PC-9 (cell line): ENCODE results near the gene KRTAP10-12. TPM values are rescaled to one million over a fixed set of nuclear protein-coding genes. Genes with fewer than 3 reads are reported as not detected.
"Not testable (repeated sequence)": the region's sequence is repeated elsewhere in the genome, so short reads cannot be mapped to it uniquely, and the experiment has no call there.

Experiments used
- BruUV-seq: library from RNA; stranded (reverse); fragments of 400-500 nt; replicated peaks from 2 replicates; lab custom pipeline; 2021; lab: Mats Ljungman, UMichigan
- CTCF ChIA-PET: fragments of 300-600 bp; sonication (Branson Sonifier 250); formaldehyde crosslinking; loops from one replicate; lab custom pipeline; 2022; ENCODE audit warnings: antibody characterized with exemption; lab: Charles Lee
- POLR2A ChIA-PET: fragments of 300-600 bp; sonication (Branson Sonifier 250); formaldehyde crosslinking; loops from one replicate; lab custom pipeline; 2022; ENCODE audit warnings: antibody characterized with exemption; ENCODE audit not compliant: unreplicated experiment; lab: Charles Lee
- DNase-seq, 2 experiments: peaks; one replicate each; pipeline versions ENCODE4 v3.0.0 to v3.0.0-alpha.2; 2015 to 2022; ENCODE audit warnings: mixed read lengths in 1 of 2
- H2AFZ ChIP-seq: fragments of 200-600 bp; sonication (generic); 2 replicates; pipeline ENCODE4 v1.8.1; 2017; ENCODE audit warnings: antibody characterized with exemption
- H3F3A ChIP-seq: fragments of 200-600 bp; sonication (generic); 2 replicates; pipeline ENCODE4 v1.8.1; 2017; ENCODE audit warnings: antibody characterized with exemption, mild to moderate bottlenecking, low read depth; ENCODE audit not compliant: insufficient read depth
- H3K27ac ChIP-seq: fragments of 200-600 bp; sonication (generic); 2 replicates; pipeline ENCODE4 v1.6.1; 2016; ENCODE audit warnings: mixed run types
- H3K27me3 ChIP-seq: fragments of 200-600 bp; sonication (generic); 2 replicates; pipeline ENCODE4 v1.6.1; 2016; ENCODE audit warnings: low read depth, mixed run types; ENCODE audit not compliant: insufficient read depth
- H3K36me3 ChIP-seq: fragments of 200-600 bp; sonication (generic); 2 replicates; pipeline ENCODE4 v1.6.1; 2016; ENCODE audit warnings: low read depth, mixed run types
- H3K4me1 ChIP-seq: fragments of 200-600 bp; sonication (generic); replicated peaks from 2 replicates; pipeline ENCODE4 v1.6.1; 2016; ENCODE audit warnings: mixed run types; ENCODE audit not compliant: insufficient read depth
- H3K4me2 ChIP-seq: fragments of 200-600 bp; sonication (generic); 2 replicates; pipeline ENCODE4 v1.6.1; 2017; ENCODE audit warnings: mixed run types
- H3K4me3 ChIP-seq: fragments of 200-600 bp; sonication (generic); 2 replicates; pipeline ENCODE4 v1.6.1; 2016; ENCODE audit warnings: mixed run types
- H3K79me2 ChIP-seq: fragments of 200-600 bp; sonication (generic); 2 replicates; pipeline ENCODE4 v1.6.1; 2017; ENCODE audit warnings: low read depth, mixed run types
- H3K9me2 ChIP-seq: fragments of 200-600 bp; sonication (generic); 2 replicates; pipeline ENCODE4 v1.8.1; 2017; ENCODE audit warnings: mild to moderate bottlenecking; ENCODE audit not compliant: insufficient read depth
- H3K9me3 ChIP-seq: fragments of 200-600 bp; sonication (generic); 2 replicates; pipeline ENCODE4 v1.8.1; 2016; ENCODE audit warnings: low read depth; ENCODE audit not compliant: insufficient read depth
- H4K20me1 ChIP-seq: fragments of 200-600 bp; sonication (generic); 2 replicates; pipeline ENCODE4 v1.8.1; 2017; ENCODE audit not compliant: insufficient read depth
- CTCF ChIP-seq: fragments of 200-600 bp; sonication (generic); conservative IDR thresholded peaks from 2 replicates; pipeline ENCODE4 v1.6.1; 2017; ENCODE audit warnings: mixed run types, antibody characterized with exemption, mild to moderate bottlenecking, moderate library complexity
- EZH2 ChIP-seq: fragments of 200-600 bp; sonication (generic); IDR thresholded peaks from 2 replicates; pipeline ENCODE4 v1.8.0; 2017; ENCODE audit warnings: antibody characterized with exemption, low read depth
- intact Hi-C: fragments of 100-400 bp; cut with micrococcal nuclease; formaldehyde crosslinking; loops from one replicate; pipeline ENCODE4 v1.10.0; 2022; ENCODE audit not compliant: unreplicated experiment
- total RNA-seq: library from RNA; stranded (reverse); gene quantifications from 2 replicates; pipeline ENCODE4 v1.2.3, GENCODE V29; 2021

KRTAP10-12 gene
- total RNA-seq, 1 experiment from 2014 or later = not detected

DNA sequence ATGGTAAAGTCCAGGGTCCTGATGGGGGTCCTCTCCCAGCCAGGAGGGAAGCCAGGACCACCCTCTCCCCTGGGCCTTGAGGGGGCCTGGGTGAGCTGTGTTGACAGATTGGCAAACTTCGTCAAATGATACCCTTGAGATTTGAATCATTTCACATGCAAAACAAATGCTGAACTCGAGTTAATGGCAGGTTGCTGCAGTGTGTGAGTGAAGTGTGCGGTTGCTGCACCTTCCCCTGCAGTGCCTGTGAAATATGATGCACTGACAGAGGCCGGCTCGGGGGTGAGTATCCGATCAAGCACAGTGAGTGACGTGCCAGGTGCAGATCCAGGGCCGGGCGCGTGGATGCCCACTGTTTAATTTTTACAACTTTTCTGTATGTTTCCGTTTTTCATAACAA, 9.3 kb upstream of the KRTAP10-12 start:
- Histone ChIP-seq H3K4me2 (no peak overlapping the region), H4K20me1 (no peaks in the 10 kb centered on the region), H3K27ac (no peak overlapping the region), H3K27me3 (peaks cover 89% of the 10 kb centered on the region), H3K79me2 (no peaks in the 10 kb centered on the region), H3F3A (no peaks in the 10 kb centered on the region), H2AFZ (no peak overlapping the region), H3K9me3 (no peaks in the 10 kb centered on the region), H3K4me3 (no peak overlapping the region), H3K4me1 (no peaks in the 10 kb centered on the region), H3K9me2 (no peaks in the 10 kb centered on the region), H3K36me3 (no peaks in the 10 kb centered on the region)
- DNase-seq = no peak
- no TSS peak for BruUV-seq
- ChIA-PET CTCF (no interaction called here), POLR2A (no interaction called here)
- TF ChIP-seq EZH2 (no peak), CTCF (no peak)
- intact Hi-C loops = no loop called here

DNA sequence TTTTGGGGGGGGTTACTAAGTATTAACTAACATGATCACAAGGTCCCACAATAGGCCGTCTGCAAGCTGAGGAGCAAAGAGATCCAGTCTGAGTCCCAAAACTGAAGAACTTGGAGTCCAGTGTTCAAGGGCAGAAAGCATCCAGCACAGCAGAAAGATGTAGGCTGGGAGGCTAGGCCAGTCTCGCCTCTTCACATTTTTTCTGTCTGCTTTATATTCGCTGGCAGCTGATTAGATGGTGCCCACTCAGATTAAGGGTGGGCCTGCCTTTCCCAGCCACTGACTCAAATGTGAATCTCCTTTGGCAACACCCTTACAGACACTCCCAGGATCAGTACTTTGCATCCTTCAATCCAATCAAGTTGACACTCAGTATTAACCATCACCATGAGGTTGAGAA, 7.2 kb upstream of the KRTAP10-12 start:
- H3K27ac ChIP-seq, POLR2A ChIA-PET, intact Hi-C loops, H3K4me1 ChIP-seq, H3K79me2 ChIP-seq, H3K9me3 ChIP-seq, DNase-seq, H4K20me1 ChIP-seq, H3K4me2 ChIP-seq, H3K36me3 ChIP-seq, BruUV-seq, H2AFZ ChIP-seq, CTCF ChIA-PET, H3K4me3 ChIP-seq, H3F3A ChIP-seq, H3K9me2 ChIP-seq: not testable (repeated sequence)
- H3K27me3 ChIP-seq = peaks cover 69% of the 10 kb centered on the region

DNA sequence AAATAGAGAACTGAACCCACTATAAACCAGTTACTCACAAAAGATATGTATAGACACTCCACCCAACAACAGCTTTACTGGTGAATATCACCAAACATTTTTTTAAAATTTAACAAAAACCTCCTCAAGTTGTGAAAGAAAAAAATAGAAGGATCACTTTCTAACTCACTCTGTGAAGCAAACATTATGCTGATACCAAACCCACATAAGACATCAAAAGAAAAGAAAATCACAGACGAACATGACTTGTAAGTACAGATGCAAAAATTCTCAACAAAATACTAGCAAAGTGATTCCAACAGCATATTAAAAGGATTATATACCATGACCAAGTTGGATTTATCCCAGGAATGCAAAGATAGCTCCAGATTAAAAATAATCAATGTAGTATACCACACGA, 5.3 kb upstream of the KRTAP10-12 start:
- Histone ChIP-seq H4K20me1 (no peaks in the 10 kb centered on the region), H3F3A (no peaks in the 10 kb centered on the region), H3K9me2 (no peaks in the 10 kb centered on the region), H3K27me3 (peaks cover 67% of the 10 kb centered on the region), H3K4me2 (no peak overlapping the region), H3K79me2 (no peaks in the 10 kb centered on the region), H3K27ac (no peak overlapping the region), H2AFZ (no peak overlapping the region), H3K4me1 (no peaks in the 10 kb centered on the region), H3K9me3 (peaks cover 7% of the 10 kb centered on the region; the same call in 1 of the 2 replicates), H3K36me3 (no peaks in the 10 kb centered on the region), H3K4me3 (no peak overlapping the region)
- no TSS peak for BruUV-seq
- intact Hi-C loops = no loop called here
- TF ChIP-seq EZH2 (no peak), CTCF (no peak)
- ChIA-PET CTCF (no interaction called here), POLR2A (no interaction called here)
- no peak for DNase-seq

DNA sequence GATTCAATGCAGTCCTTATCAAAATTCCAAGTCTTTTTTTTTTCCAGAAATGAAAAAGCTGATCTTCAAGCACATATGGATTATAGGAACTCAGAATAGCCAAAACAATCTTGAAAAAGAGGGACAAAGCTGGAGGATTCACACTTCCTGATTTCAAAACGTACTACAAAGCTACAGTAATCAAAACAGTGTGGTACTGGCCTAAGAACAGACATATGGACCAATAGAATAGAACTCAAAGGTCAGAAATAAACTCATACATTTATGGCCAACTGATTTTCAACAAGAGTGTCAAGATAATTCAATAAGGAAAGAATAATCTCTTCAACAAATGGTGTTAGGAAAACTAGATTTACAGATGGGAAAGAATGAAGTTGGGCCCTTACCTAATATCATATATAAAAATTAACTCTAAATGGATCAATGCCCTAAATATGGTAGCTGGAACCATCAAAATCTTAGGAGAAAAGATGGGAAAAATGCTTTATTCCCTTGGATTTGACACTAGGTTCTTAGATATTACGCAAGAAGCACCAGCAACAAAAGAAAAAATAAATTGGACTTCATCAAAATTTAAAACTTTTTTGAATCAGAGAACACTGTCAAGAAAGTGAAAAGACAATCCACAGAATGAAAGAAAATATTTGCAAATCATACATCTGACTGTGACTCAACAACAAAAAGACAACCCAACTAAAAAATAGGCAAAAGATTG, 4.0 kb upstream of the KRTAP10-12 start:
- Histone ChIP-seq H3K27ac (no peak overlapping the region), H4K20me1 (no peaks in the 10 kb centered on the region), H3K4me1 (no peaks in the 10 kb centered on the region), H3K4me3 (no peak overlapping the region), H3K36me3 (no peaks in the 10 kb centered on the region), H3K9me3 (peaks cover 7% of the 10 kb centered on the region; the same call in 1 of the 2 replicates), H3F3A (no peaks in the 10 kb centered on the region), H3K79me2 (no peaks in the 10 kb centered on the region), H3K27me3 (peaks cover 61% of the 10 kb centered on the region), H3K4me2 (no peak overlapping the region), H3K9me2 (no peaks in the 10 kb centered on the region), H2AFZ (no peak overlapping the region)
- intact Hi-C loops = no loop called here
- DNase-seq = no peak
- TF ChIP-seq CTCF = no peak
- no peak for TF ChIP-seq EZH2
- no TSS peak for BruUV-seq
- CTCF ChIA-PET = no interaction called here
- POLR2A ChIA-PET = no interaction called here
